Adrenal gland (tissue), 12 donors: ENCODE data around the gene MAN1A1. TPM values are rescaled to one million over a fixed set of nuclear protein-coding genes. Genes with fewer than 3 reads are reported as not detected.

Experiments
- DNase-seq, 7 donors: peaks; one replicate each; pipeline ENCODE4 v3.0.0-alpha.2; 2019 to 2020
- H3K27ac ChIP-seq, 5 donors: fragments of 200-600 bp; sonication (generic) in 4 of 5; 1 replicate in 3 of 5; 2 replicates in 2 of 5; pipeline versions ENCODE4 v1.5.1 to v1.8.0; 2016 to 2020; ENCODE audit warnings: mild to moderate bottlenecking in 1 of 5
- H3K27me3 ChIP-seq: fragments of 200-600 bp; 2 replicates; pipeline ENCODE4 v1.8.0; 2021
- H3K36me3 ChIP-seq, 2 donors: fragments of 200-600 bp; replicated peaks in 1 of 2; 1 replicate in 1 of 2; 2 replicates in 1 of 2; pipeline versions ENCODE4 v1.5.1 to v1.8.0; 2018 to 2022
- H3K4me1 ChIP-seq, 2 donors: fragments of 200-600 bp; replicated peaks in 1 of 2; 1 replicate in 1 of 2; 2 replicates in 1 of 2; pipeline versions ENCODE4 v1.5.1 to v1.8.0; 2018 to 2021
- H3K4me3 ChIP-seq, 4 donors: fragments of 200-600 bp; sonication (generic) in 3 of 4; one replicate each; pipeline ENCODE4 v1.5.1; 2016 to 2018
- H3K9me3 ChIP-seq, 3 donors: fragments of 200-600 bp; sonication (generic) in 1 of 3; replicated peaks in 1 of 3; 1 replicate in 2 of 3; 2 replicates in 1 of 3; pipeline versions ENCODE4 v1.5.1 to v1.8.0; 2016 to 2021
- POLR2A ChIP-seq, 2 donors: fragments of 450-650 bp; IDR thresholded peaks; one replicate each; pipeline ENCODE4 v1.6.1; 2017; ENCODE audit warnings: antibody characterized with exemption in 2 of 2, mild to moderate bottlenecking in 2 of 2, moderate library complexity in 1 of 2
- WGBS, 4 donors: extraction: QIAGEN DNeasy Blood & Tissue Kit in 2 of 4; methylation state at CpG; one replicate each; pipeline versions ENCODE4 v1.1.5 to v1.1.7; 2013 to 2017; 5-methylcytosine and 5-hydroxymethylcytosine counted together
- intact Hi-C, 2 donors: fragments of 100-400 bp; cut with DNase I; formaldehyde crosslinking; loops; one replicate each; pipeline versions ENCODE4 v1.14.1 to v1.15.0; 2022 to 2023
- polyA plus RNA-seq, 3 donors: library from polyadenylated mRNA; stranded (reverse); fragments of 200-250 nt in 2 of 3; fragments of 350-450 nt in 1 of 3; fragmentation: Illumina TruSeq in 1 of 3; extraction: RNeasy Lipid Tissue Mini Kit (QIAGEN cat#74804) in 1 of 3; gene quantifications; one replicate each; pipeline ENCODE4 v1.2.3, GENCODE V29; 2013 to 2014
- total RNA-seq, 9 donors: library from RNA; depleted of rRNA in 4 of 9; stranded (reverse); fragments of >200 nt in 4 of 9; fragments of 120-200 nt in 1 of 9; fragmentation: NEBNext Ultra II Directional in 1 of 9; extraction: Animal tissue kit (Norgen Biotek cat#: 25700) in 1 of 9; gene quantifications; one replicate each; pipeline versions ENCODE4 v1.1.0 to v1.2.4, GENCODE V29; 2013 to 2023
- TF ChIP-seq, protein P1 (sequence below), 6 experiments: fragments of 450-650 bp in 4 of 6; fragments of 200-600 bp in 2 of 6; sonication (generic) in 1 of 6; IDR thresholded peaks; 1 replicate in 5 of 6; 2 replicates in 1 of 6; pipeline versions ENCODE4 v1.5.1 to v1.8.0; 2016 to 2021; ENCODE audit warnings: antibody characterized with exemption in 6 of 6, mild to moderate bottlenecking in 2 of 6, moderate library complexity in 1 of 6
- donor health status: healthy with polysubstance abuse.
- donor health status: Bipolar disorder and iron deficiency.
- donor health status: DM: yes; HTN: yes; CAD: no.
- donor health status: DM: no; HTN: no; CAD: no.
- donor health status: DM: no; HTN: no; CAD: no.
- donor health status: DM: yes; HTN: yes; CAD: no.

The MAN1A1 gene
- total and polyA plus RNA-seq, 12 donors: 11.1 to 178 (median 108) TPM

GRCh38 chr6:119226089-119226488 lies 123.5 kb downstream of the MAN1A1 start:
- no peak for DNase-seq
- Histone ChIP-seq H3K27me3 (no peaks in the 10 kb centered on the region), H3K4me3 (no peak overlapping the region), H3K36me3 (no peaks in the 10 kb centered on the region), H3K27ac (no peak overlapping the region), H3K4me1 (no peaks in the 10 kb centered on the region), H3K9me3 (no peaks in the 10 kb centered on the region)
- 81 to 87% (median 84%) methylated on average over 4 of the region's 4 CpGs for WGBS, 4 donors
- intact Hi-C loops: no loop called here
- TF ChIP-seq, protein P1, sequence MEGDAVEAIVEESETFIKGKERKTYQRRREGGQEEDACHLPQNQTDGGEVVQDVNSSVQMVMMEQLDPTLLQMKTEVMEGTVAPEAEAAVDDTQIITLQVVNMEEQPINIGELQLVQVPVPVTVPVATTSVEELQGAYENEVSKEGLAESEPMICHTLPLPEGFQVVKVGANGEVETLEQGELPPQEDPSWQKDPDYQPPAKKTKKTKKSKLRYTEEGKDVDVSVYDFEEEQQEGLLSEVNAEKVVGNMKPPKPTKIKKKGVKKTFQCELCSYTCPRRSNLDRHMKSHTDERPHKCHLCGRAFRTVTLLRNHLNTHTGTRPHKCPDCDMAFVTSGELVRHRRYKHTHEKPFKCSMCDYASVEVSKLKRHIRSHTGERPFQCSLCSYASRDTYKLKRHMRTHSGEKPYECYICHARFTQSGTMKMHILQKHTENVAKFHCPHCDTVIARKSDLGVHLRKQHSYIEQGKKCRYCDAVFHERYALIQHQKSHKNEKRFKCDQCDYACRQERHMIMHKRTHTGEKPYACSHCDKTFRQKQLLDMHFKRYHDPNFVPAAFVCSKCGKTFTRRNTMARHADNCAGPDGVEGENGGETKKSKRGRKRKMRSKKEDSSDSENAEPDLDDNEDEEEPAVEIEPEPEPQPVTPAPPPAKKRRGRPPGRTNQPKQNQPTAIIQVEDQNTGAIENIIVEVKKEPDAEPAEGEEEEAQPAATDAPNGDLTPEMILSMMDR (IDR thresholded peaks at IDR 0.05): no peak
- TF ChIP-seq POLR2A (IDR thresholded peaks at IDR 0.05): no peak

- Histone ChIP-seq H3K36me3 (no peaks in the 10 kb centered on the region), H3K9me3 (no peaks in the 10 kb centered on the region), H3K27ac (no peak overlapping the region), H3K27me3 (no peaks in the 10 kb centered on the region), H3K4me1 (peaks cover 0 to 12% of the 10 kb centered on the region in 2 donors), H3K4me3 (no peak overlapping the region)
- 85 to 92% (median 91%) methylated on average over 4 of the region's 4 CpGs for WGBS, 4 donors
- intact Hi-C loops: no loop called here
- no peak for DNase-seq
- TF ChIP-seq POLR2A (IDR thresholded peaks at IDR 0.05): no peak
- TF ChIP-seq, protein P1 (IDR thresholded peaks at IDR 0.05): no peak
Measured at GRCh38 chr6:119224095-119224701, 125.4 kb downstream of the MAN1A1 start.

GRCh38 chr6:119220452-119220851 lies 129.1 kb downstream of the MAN1A1 start:
- H3K9me3 ChIP-seq: no peaks in the 10 kb centered on the region
- no peak for DNase-seq
- H3K27ac ChIP-seq: no peak overlapping the region
- intact Hi-C loops: no loop called here
- H3K36me3 ChIP-seq: no peaks in the 10 kb centered on the region
- 31 to 44% (median 37%) methylated on average over 1 of the region's 1 CpG for WGBS, 4 donors
- no peaks in the 10 kb centered on the region for H3K27me3 ChIP-seq
- H3K4me1 ChIP-seq: peaks cover 0 to 12% of the 10 kb centered on the region in 2 donors
- TF ChIP-seq, protein P1 (IDR thresholded peaks at IDR 0.05): no peak
- TF ChIP-seq POLR2A (IDR thresholded peaks at IDR 0.05): no peak
- no peak overlapping the region for H3K4me3 ChIP-seq

DNA sequence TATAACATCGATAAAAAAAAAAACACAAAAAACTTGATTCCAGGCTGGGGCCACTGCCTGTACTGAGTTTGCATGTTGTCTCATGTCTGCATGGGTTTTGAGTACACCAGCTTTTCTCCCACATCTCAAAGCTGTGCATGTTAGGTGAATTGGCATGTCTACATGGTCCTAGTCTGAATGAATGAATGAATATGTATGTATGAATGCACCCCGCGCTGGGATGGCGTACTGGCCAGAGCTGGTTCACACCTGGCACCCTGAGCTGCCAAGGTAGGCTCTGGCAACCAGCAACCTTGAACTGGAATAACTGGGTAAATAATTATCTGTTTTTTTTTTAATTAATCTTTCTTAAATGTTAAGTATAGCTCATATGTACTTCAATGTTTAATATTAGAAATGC lies 131.0 kb downstream of the MAN1A1 start:
- TF ChIP-seq POLR2A (IDR thresholded peaks at IDR 0.05): no peak
- TF ChIP-seq, protein P1 (IDR thresholded peaks at IDR 0.05): no peak
- Histone ChIP-seq H3K27me3 (no peaks in the 10 kb centered on the region), H3K36me3 (no peaks in the 10 kb centered on the region), H3K4me1 (peaks cover 0 to 12% of the 10 kb centered on the region in 2 donors), H3K9me3 (no peaks in the 10 kb centered on the region), H3K4me3 (no peak overlapping the region), H3K27ac (no peak overlapping the region)
- no peak for DNase-seq
- 92 to 98% (median 95%) methylated on average over 4 of the region's 4 CpGs for WGBS, 4 donors
- intact Hi-C loops: no loop called here
